ENCODE data around the gene CCDC73.

CCDC73 gene

DNA sequence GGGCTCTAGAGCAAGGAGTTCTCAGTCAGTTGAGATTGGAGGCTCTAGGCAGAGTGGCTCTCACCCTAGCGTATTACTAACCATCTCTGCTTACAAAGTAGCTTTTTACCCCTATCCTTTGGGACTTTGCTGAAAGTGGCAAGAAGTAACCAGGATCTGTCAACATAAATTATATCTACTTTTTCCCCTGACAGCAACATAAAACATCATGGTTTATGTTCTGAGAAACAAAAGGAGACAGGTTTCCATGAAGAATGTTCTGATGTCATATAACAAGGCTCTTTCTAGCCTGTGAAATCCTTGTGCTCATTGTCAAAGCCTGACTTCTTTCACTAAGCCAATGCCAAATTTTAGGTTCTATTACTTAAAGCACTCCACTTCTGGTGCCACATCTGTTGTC is 218.0 kb downstream of the CCDC73 start:
- H3K4me3 ChIP-seq (ENCODE audit: control insufficient read depth, low read depth, low read length), result no peak overlapping the region
- DNase-seq (ENCODE audit: low read depth), result no peak
- TF ChIP-seq, protein P1, sequence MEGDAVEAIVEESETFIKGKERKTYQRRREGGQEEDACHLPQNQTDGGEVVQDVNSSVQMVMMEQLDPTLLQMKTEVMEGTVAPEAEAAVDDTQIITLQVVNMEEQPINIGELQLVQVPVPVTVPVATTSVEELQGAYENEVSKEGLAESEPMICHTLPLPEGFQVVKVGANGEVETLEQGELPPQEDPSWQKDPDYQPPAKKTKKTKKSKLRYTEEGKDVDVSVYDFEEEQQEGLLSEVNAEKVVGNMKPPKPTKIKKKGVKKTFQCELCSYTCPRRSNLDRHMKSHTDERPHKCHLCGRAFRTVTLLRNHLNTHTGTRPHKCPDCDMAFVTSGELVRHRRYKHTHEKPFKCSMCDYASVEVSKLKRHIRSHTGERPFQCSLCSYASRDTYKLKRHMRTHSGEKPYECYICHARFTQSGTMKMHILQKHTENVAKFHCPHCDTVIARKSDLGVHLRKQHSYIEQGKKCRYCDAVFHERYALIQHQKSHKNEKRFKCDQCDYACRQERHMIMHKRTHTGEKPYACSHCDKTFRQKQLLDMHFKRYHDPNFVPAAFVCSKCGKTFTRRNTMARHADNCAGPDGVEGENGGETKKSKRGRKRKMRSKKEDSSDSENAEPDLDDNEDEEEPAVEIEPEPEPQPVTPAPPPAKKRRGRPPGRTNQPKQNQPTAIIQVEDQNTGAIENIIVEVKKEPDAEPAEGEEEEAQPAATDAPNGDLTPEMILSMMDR (conservative IDR thresholded peaks at IDR 0.05; ENCODE audit: control insufficient read depth, insufficient read depth, low read depth, low read length), result no peak

- H3K4me3 ChIP-seq (ENCODE audit: control insufficient read depth, low read depth, low read length), result no peak overlapping the region
- no peak for DNase-seq (ENCODE audit: low read depth)
- TF ChIP-seq, protein P1 (conservative IDR thresholded peaks at IDR 0.05; ENCODE audit: control insufficient read depth, insufficient read depth, low read depth, low read length), result no peak
Measured at GRCh38 chr11:32575070-32575469, 219.4 kb downstream of the CCDC73 start.

GRCh38 chr11:32574421-32574820 is 220.0 kb downstream of the CCDC73 start:
- no peak for DNase-seq (ENCODE audit: low read depth)
- no peak overlapping the region for H3K4me3 ChIP-seq (ENCODE audit: control insufficient read depth, low read depth, low read length)
- TF ChIP-seq, protein P1 (conservative IDR thresholded peaks at IDR 0.05; ENCODE audit: control insufficient read depth, insufficient read depth, low read depth, low read length), result no peak

DNA sequence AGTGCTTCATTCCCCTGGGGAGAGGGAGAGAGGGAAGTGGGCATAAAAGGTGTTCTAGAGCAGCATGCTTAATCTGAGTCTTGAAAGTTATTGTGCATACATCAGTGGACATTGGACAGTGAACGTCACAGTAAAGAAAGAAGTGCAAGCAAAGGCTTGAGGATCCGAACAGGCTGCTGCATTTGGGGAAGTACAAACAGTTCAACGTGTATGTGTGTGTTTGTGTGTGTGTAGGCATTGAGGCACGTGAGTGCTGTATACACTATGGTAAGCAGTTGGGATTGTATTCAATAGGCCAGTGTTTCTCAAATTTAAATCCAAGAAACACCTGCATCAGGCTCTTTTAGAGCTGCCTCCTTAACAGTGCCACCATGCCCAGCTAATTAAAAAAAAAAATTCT is 221.2 kb downstream of the CCDC73 start:
- TF ChIP-seq, protein P1 (conservative IDR thresholded peaks at IDR 0.05; ENCODE audit: control insufficient read depth, insufficient read depth, low read depth, low read length), result no peak
- no peak overlapping the region for H3K4me3 ChIP-seq (ENCODE audit: control insufficient read depth, low read depth, low read length)
- DNase-seq (ENCODE audit: low read depth), result no peak

DNA sequence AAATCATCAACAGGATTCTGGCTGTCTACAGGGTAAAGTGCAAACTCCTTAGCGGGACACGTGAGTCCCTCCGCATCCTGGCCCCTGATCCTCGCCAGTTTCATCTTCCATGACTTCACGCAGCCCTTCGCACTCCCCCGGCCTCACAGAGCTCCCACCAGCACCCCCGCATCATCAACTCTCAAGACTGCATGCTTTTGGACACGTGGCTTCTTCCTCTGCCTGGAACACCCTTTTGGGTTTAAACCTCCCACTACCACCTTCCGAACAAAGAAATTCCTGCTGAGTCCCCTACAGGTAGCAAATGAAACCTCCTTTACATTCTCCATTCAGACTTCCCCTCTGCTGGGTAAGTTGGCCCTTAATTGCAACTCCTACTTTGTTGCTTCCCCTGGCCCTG is 223.4 kb downstream of the CCDC73 start:
- no peak for DNase-seq (ENCODE audit: low read depth)
- TF ChIP-seq, protein P1 (conservative IDR thresholded peaks at IDR 0.05; ENCODE audit: control insufficient read depth, insufficient read depth, low read depth, low read length), result no peak
- no peak overlapping the region for H3K4me3 ChIP-seq (ENCODE audit: control insufficient read depth, low read depth, low read length)

- no peak overlapping the region for H3K4me3 ChIP-seq (ENCODE audit: control insufficient read depth, low read depth, low read length)
- DNase-seq (ENCODE audit: low read depth), result no peak
- TF ChIP-seq, protein P1 (conservative IDR thresholded peaks at IDR 0.05; ENCODE audit: control insufficient read depth, insufficient read depth, low read depth, low read length), result no peak
Measured at GRCh38 chr11:32569313-32569881, 225.1 kb downstream of the CCDC73 start.

- H3K4me3 ChIP-seq (ENCODE audit: control insufficient read depth, low read depth, low read length), result no peak overlapping the region
- DNase-seq (ENCODE audit: low read depth), result no peak
- TF ChIP-seq, protein P1 (conservative IDR thresholded peaks at IDR 0.05; ENCODE audit: control insufficient read depth, insufficient read depth, low read depth, low read length), result no peak
Measured at GRCh38 chr11:32567154-32567553, 227.3 kb downstream of the CCDC73 start.
